ENCODE results near the gene SLFN12L.

GRCh38 chr17:35519439-35519838 is 18.0 kb downstream of the SLFN12L start:
- no peak for TF ChIP-seq CTCF (IDR thresholded peaks at IDR 0.05 in 8 of 11, conservative IDR thresholded peaks at IDR 0.05 in 3 of 11)
- no peak for TF ChIP-seq POLR2A (IDR thresholded peaks at IDR 0.05)
- TF ChIP-seq POLR2AphosphoS5 (IDR thresholded peaks at IDR 0.05): no peak

Measured in spleen (tissue), 7 donors.